GM23248 (cell line): ENCODE results near the gene B4GALT2. TPM values are rescaled to one million over a fixed set of nuclear protein-coding genes. Genes with fewer than 3 reads are reported as not detected.
A peak's percentile ranks its signal among the peaks of the same experiment; 100 is the strongest.

Experiments used
- DNase-seq: peaks from one replicate; pipeline ENCODE4 v3.0.0-alpha.2; 2015
- H2AFZ ChIP-seq: fragments of 200-600 bp; sonication (generic); 2 replicates; pipeline ENCODE4 v1.6.1; 2016; ENCODE audit warnings: antibody characterized with exemption
- H3F3A ChIP-seq: fragments of 200-600 bp; sonication (generic); 2 replicates; pipeline ENCODE4 v1.6.1; 2016; ENCODE audit warnings: mild to moderate bottlenecking, antibody characterized with exemption, mixed run types; ENCODE audit not compliant: insufficient read depth
- H3K27ac ChIP-seq: fragments of 200-600 bp; sonication (generic); 2 replicates; pipeline ENCODE4 v1.5.1; 2016; ENCODE audit warnings: mild to moderate bottlenecking
- H3K27me3 ChIP-seq: fragments of 200-600 bp; sonication (generic); replicated peaks from 2 replicates; pipeline ENCODE4 v1.6.1; 2016; ENCODE audit warnings: mild to moderate bottlenecking; ENCODE audit not compliant: insufficient read depth
- H3K36me3 ChIP-seq: fragments of 200-600 bp; sonication (generic); 2 replicates; pipeline ENCODE4 v1.6.1; 2016; ENCODE audit warnings: low read depth, mild to moderate bottlenecking
- H3K4me1 ChIP-seq: fragments of 200-600 bp; sonication (generic); 2 replicates; pipeline ENCODE4 v1.6.1; 2016; ENCODE audit warnings: mild to moderate bottlenecking; ENCODE audit not compliant: insufficient read depth
- H3K4me2 ChIP-seq: fragments of 200-600 bp; sonication (generic); one replicate; pipeline ENCODE4 v1.6.1; 2016; ENCODE audit warnings: mild to moderate bottlenecking; ENCODE audit not compliant: unreplicated experiment
- H3K4me3 ChIP-seq: fragments of 200-600 bp; sonication (generic); 2 replicates; pipeline ENCODE4 v1.5.1; 2016; ENCODE audit warnings: mild to moderate bottlenecking
- H3K79me2 ChIP-seq: fragments of 200-600 bp; sonication (generic); 2 replicates; pipeline ENCODE4 v1.6.1; 2016; ENCODE audit warnings: mild to moderate bottlenecking; ENCODE audit not compliant: insufficient read depth
- H3K9ac ChIP-seq: fragments of 200-600 bp; sonication (generic); 2 replicates; pipeline ENCODE4 v1.6.1; 2016; ENCODE audit warnings: mild to moderate bottlenecking
- H3K9me2 ChIP-seq: fragments of 200-600 bp; sonication (generic); 2 replicates; pipeline ENCODE4 v1.6.1; 2016; ENCODE audit warnings: mixed run types, mild to moderate bottlenecking, moderate library complexity; ENCODE audit not compliant: insufficient read depth
- H3K9me3 ChIP-seq: fragments of 200-600 bp; sonication (generic); one replicate; pipeline ENCODE4 v1.6.1; 2017; ENCODE audit warnings: low read depth
- H4K20me1 ChIP-seq: fragments of 200-600 bp; sonication (generic); 2 replicates; pipeline ENCODE4 v1.6.0; 2016; ENCODE audit not compliant: insufficient read depth
- EZH2 ChIP-seq: fragments of 200-600 bp; sonication (generic); IDR thresholded peaks from 2 replicates; pipeline ENCODE4 v1.6.1; 2018; ENCODE audit warnings: antibody characterized with exemption, mild to moderate bottlenecking; ENCODE audit not compliant: insufficient read depth, poor library complexity, severe bottlenecking
- EZH2phosphoT487 ChIP-seq: fragments of 200-600 bp; sonication (generic); IDR thresholded peaks from 2 replicates; pipeline ENCODE4 v1.6.1; 2018; ENCODE audit warnings: antibody characterized with exemption, moderate library complexity, mild to moderate bottlenecking, low read depth; ENCODE audit not compliant: insufficient read depth
- WGBS, 2 experiments: methylation state at CpG; one replicate each; pipeline ENCODE4 v1.1.6; 2015 to 2017; ENCODE audit warnings: low lambda C conversion rate in 2 of 2, low coverage in 1 of 2; ENCODE audit errors: missing lambda C conversion rate in 2 of 2; 5-methylcytosine and 5-hydroxymethylcytosine counted together
- in situ Hi-C: fragments of 300-500 bp; cut with MboI; formaldehyde crosslinking; loops from 2 replicates; pipeline ENCODE4 v1.15.0; 2020
- polyA plus RNA-seq: library from polyadenylated mRNA; unstranded; fragments of >200 nt; fragmentation: Nextera tagmentation; extraction: Ambion mirVana; gene quantifications from 2 replicates; pipeline ENCODE4 v1.2.1, GENCODE V29; 2016
- total RNA-seq: library from RNA; depleted of rRNA; stranded (reverse); fragments of >200 nt; shearing (Covaris generic); gene quantifications from 2 replicates; pipeline ENCODE4 v1.2.3, GENCODE V29; 2014

B4GALT2 gene
- total and polyA plus RNA-seq, 2 experiments from 2014 or later: 27.3 to 221 TPM

DNA sequence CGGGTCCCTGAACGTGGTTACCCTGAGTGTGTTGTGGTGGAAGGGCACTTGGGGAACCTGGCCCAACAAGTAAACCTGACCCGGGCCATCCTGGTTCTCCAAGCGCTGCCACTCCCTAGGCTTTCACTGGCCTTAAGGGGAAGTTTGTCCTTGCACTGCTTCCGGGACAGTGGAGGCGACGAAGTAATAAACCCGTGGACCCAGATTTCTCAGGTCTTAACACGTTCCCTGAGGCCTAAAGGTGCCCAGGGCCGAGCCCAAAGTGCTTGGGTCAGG lies 12.1 kb downstream of the B4GALT2 start:
- peak overlapping the region; percentile 74 for H2AFZ ChIP-seq
- H3K9ac ChIP-seq: peak overlapping the region; percentile 84

DNA sequence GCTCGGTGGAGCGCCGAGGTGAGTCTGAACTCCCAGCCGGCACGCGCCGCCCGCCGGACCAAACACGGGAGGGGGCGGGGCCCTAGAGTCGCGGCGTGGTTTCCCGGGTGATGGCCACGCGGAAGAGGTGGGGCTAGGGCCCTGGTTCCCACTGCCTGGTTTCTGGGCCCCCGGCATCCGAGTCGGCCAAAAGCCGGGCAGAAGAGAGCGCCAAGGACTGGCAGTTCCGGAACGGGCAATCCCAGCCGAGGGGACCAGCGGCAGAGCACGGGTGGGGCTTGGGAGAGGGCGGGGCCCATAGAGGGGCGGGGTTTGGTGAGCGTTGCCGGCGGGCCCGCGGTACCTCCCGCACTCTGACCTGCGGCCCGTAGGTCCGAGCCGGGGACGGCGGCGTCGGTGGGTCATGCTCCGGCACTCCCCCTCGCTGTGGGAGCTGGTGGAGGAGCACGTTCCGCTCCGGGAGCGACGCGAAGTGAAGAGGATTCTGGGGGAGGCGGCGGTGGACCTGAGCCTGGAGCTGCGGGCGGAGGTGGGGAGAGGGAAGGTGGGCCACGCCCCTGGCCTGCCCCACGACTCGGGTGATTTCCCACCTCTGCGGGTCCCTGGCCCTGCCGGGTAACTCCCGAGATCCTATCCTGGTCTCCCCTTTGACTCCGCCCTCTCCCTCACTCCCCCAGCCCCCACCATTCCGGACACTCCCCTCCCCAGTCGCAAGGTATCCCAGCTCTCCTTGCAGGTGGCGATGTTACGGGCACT lies 12.6 kb downstream of the B4GALT2 start, which contains the start of gene CCDC24:
TSS of gene CCDC24 (plus strand) at position 124 of the 756 bp plus-strand sequence. CDS start at position 404, 280 bp downstream.
- Histone ChIP-seq H3K4me1 (peaks cover 20% of the 10 kb centered on the region), H3K9ac (peak within 1 kb of the TSS; percentile 84), H3K79me2 (no peaks in the 10 kb centered on the region), H3K4me2 (peak within 1 kb of the TSS; percentile 86), H3K9me3 (no peaks in the 10 kb centered on the region), H3K9me2 (no peaks in the 10 kb centered on the region), H2AFZ (peak within 1 kb of the TSS; percentile 74), H3K36me3 (no peaks in the 10 kb centered on the region), H3K27ac (peak within 1 kb of the TSS; percentile 83), H3K4me3 (peak within 1 kb of the TSS; percentile 74), H3K27me3 (no peaks in the 10 kb centered on the region), H3F3A (peaks cover 27% of the 10 kb centered on the region), H4K20me1 (no peaks in the 10 kb centered on the region)
- peak; percentile 95 for DNase-seq
- no peak for TF ChIP-seq EZH2
- no peak for TF ChIP-seq EZH2phosphoT487
- WGBS, 2 experiments: 0 to 1% methylated on average over 34 to 51 of the region's 66 CpGs
- in situ Hi-C loops: no loop called here

More for the DNA sequence above, 12.1 kb downstream of the B4GALT2 start:
- no peaks in the 10 kb centered on the region for H3K9me3 ChIP-seq
- no peaks in the 10 kb centered on the region for H3K79me2 ChIP-seq
- H3K27ac ChIP-seq: peak overlapping the region; percentile 83
- 0 out of 2 replicates have a peak, but pooled peaks cover 3% of the 10 kb centered on the region for H3K36me3 ChIP-seq
- no peaks in the 10 kb centered on the region for H3K9me2 ChIP-seq
- H3K4me3 ChIP-seq: peak overlapping the region; percentile 74
- 1 to 4% methylated on average over 10 of the region's 10 CpGs for WGBS, 2 experiments
- H3K27me3 ChIP-seq: no peaks in the 10 kb centered on the region
- H4K20me1 ChIP-seq: no peaks in the 10 kb centered on the region
- peaks cover 25% of the 10 kb centered on the region for H3K4me1 ChIP-seq
- TF ChIP-seq EZH2 (no peak), EZH2phosphoT487 (no peak)
- no peak for DNase-seq
- peak overlapping the region; percentile 86 for H3K4me2 ChIP-seq
- H3F3A ChIP-seq: peaks cover 32% of the 10 kb centered on the region
- in situ Hi-C loops: no loop called here

DNA sequence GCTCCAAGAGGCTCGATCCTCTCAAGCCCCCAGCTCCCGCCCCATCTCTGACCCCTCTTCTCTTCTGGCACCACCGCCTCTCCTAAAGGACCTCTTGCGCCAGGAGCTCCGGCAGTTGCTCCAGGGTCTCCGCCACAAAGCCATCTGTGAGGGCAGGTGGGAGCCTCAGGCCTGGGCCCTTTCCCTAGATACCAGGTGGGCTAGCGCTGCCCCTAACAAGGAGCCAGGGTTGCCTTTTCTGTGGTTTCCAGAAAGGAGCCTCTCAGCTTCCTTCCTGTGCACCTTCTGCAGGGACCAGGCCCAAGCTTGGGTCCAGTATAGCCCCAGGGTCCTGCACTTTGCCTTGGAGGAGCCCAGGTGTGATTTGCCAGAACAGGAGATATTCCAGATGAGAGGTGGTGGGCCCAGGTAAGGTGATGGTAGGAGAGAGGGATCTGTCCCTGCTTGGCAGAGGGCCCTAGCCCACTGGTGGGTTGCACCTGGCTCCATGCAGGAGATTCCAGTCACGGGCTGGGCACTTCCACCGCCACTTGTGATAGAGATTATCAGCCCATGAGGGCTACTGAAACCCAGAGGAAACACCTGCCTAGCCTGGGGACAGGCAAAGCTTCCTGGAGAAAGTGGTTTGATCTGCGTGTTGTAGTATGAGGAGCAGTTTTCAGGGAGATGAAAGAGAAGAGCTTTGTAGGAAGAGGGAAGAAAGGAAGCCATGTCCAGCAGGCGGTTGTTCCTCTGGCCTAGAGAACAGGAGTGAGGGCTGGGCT lies 13.4 kb downstream of the B4GALT2 start:
- in situ Hi-C loops: no loop called here
- peak overlapping the region; percentile 74 for H3K4me3 ChIP-seq
- H3K4me1 ChIP-seq: peaks cover 12% of the 10 kb centered on the region

DNA sequence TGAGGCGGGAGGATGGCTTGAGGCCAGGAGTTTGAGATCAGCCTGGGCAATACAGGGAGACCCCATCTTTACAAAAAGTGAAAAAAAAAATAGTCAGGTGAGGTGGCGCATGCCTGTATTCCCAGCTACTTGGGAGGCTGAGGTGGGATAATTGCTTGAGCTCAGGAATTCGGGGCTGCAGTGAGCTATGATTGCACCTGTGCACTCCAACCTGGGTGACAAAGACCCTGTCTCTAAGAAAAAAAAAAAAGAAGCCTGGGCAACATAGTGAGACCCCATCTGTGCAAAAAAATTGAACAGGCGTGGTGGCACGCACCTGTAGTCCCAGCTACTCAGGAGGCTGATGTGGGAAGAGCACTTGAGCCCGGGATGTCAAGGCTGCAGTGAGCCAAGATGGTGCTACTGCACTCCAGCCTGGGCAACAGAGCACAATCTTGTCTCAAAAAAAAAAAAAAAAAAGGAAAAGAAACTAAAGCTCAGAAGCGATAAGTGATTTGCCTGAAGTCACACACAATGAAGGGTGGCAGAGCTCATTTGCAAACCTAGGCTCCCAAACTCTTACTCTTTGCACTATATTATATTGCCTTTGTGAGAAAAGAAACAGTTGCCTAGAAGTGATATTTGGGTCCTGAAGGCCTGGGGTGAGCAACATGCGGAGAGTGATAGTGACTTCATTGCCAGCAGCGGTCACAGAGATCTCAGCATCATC lies 14.3 kb downstream of the B4GALT2 start:
- Histone ChIP-seq H3F3A (peaks cover 25% of the 10 kb centered on the region; the same call in 1 of the 2 replicates), H3K4me2 (no peak overlapping the region), H3K27me3 (no peaks in the 10 kb centered on the region), H3K9me2 (no peaks in the 10 kb centered on the region), H3K4me1 (peaks cover 12% of the 10 kb centered on the region), H2AFZ (no peak overlapping the region), H3K4me3 (no peak overlapping the region), H3K36me3 (no peaks in the 10 kb centered on the region), H4K20me1 (no peaks in the 10 kb centered on the region), H3K9ac (no peak overlapping the region), H3K9me3 (no peaks in the 10 kb centered on the region), H3K79me2 (no peaks in the 10 kb centered on the region), H3K27ac (no peak overlapping the region)
- WGBS, 2 experiments: 94 to 97% methylated on average over 9 of the region's 9 CpGs
- in situ Hi-C loops: no loop called here
- no peak for DNase-seq
- no peak for TF ChIP-seq EZH2
- TF ChIP-seq EZH2phosphoT487: no peak

More for the DNA sequence above, 13.4 kb downstream of the B4GALT2 start:
- no peaks in the 10 kb centered on the region for H3K27me3 ChIP-seq
- H3F3A ChIP-seq: peaks cover 25% of the 10 kb centered on the region; the same call in 1 of the 2 replicates
- TF ChIP-seq EZH2 (no peak), EZH2phosphoT487 (no peak)
- no peak overlapping the region for H3K27ac ChIP-seq
- no peaks in the 10 kb centered on the region for H3K9me3 ChIP-seq
- no peaks in the 10 kb centered on the region for H3K79me2 ChIP-seq
- H3K9me2 ChIP-seq: no peaks in the 10 kb centered on the region
- no peaks in the 10 kb centered on the region for H3K36me3 ChIP-seq
- 68 to 73% methylated on average over 10 to 11 of the region's 11 CpGs for WGBS, 2 experiments
- no peak for DNase-seq
- H3K4me2 ChIP-seq: peak overlapping the region; percentile 86
- H3K9ac ChIP-seq: peak overlapping the region; percentile 84
- peak overlapping the region; percentile 74; the same call in 1 of the 2 replicates for H2AFZ ChIP-seq
- H4K20me1 ChIP-seq: no peaks in the 10 kb centered on the region
